GM23248 (cell line): Measurements from ENCODE around the gene TMEM150B.

ENCODE experiments used
- EZH2 ChIP-seq: fragments of 200-600 bp; sonication (generic); IDR thresholded peaks from 2 replicates; pipeline ENCODE4 v1.6.1; 2018; ENCODE audit warnings: antibody characterized with exemption, mild to moderate bottlenecking; ENCODE audit not compliant: insufficient read depth, poor library complexity, severe bottlenecking
- EZH2phosphoT487 ChIP-seq: fragments of 200-600 bp; sonication (generic); IDR thresholded peaks from 2 replicates; pipeline ENCODE4 v1.6.1; 2018; ENCODE audit warnings: antibody characterized with exemption, moderate library complexity, mild to moderate bottlenecking, low read depth; ENCODE audit not compliant: insufficient read depth

DNA sequence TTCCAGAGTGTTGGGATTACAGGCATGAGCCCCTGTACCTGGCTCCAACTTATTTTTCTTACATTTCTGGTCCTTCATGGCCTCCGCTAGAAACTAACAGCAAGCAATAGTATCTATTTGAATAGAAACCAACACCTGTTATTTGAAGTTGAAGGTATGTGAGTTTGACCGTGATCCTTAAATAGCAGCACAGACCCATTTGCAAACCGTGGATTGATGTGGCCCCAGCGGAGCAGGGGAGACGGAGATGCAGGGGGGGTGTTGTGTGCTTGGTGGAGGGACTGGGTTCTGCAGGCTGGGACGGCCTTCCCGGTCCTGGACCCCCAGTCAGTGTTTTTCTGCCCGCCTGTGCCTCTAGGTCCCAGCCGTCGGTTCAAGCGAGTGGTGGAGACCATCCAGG, 16.9 kb downstream of the TMEM150B start:
- TF ChIP-seq EZH2phosphoT487 (no peak), EZH2 (no peak)
